Upper lobe of left lung (tissue), 4 donors: ENCODE results near the gene RBMS1.

Source experiments
- POLR2AphosphoS5 ChIP-seq, 2 donors: sonication (generic); formaldehyde crosslinking; IDR thresholded peaks; one replicate each; pipeline ENCODE4 v1.5.1; 2017; ENCODE audit warnings: antibody characterized with exemption in 2 of 2
- TF ChIP-seq, protein P1 (sequence below), 6 experiments: fragments of 450-650 bp in 4 of 6; fragments of 200-600 bp in 2 of 6; sonication (generic) in 2 of 6; IDR thresholded peaks; one replicate each; pipeline ENCODE4 v1.5.1; 2016 to 2019; ENCODE audit warnings: antibody characterized with exemption in 6 of 6

DNA sequence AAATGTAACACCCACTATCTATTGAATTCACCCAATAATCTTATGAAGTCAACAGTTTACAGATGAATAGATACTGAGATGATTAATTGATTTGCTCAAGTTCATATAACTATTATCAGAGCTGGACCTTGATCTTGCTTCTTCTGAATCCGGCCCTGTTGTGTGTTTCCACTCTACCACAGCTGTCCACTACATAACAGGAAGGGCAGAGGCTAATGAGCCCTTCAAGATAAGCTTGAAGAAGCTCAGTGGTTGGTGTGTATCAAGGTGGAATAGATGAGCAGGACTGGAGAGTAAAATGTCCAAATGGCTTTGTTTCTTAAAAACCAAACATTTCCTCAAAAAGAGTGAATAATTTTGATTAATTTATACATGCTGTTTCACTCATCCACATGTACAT is 237.1 kb downstream of the RBMS1 start:
- TF ChIP-seq, protein P1, sequence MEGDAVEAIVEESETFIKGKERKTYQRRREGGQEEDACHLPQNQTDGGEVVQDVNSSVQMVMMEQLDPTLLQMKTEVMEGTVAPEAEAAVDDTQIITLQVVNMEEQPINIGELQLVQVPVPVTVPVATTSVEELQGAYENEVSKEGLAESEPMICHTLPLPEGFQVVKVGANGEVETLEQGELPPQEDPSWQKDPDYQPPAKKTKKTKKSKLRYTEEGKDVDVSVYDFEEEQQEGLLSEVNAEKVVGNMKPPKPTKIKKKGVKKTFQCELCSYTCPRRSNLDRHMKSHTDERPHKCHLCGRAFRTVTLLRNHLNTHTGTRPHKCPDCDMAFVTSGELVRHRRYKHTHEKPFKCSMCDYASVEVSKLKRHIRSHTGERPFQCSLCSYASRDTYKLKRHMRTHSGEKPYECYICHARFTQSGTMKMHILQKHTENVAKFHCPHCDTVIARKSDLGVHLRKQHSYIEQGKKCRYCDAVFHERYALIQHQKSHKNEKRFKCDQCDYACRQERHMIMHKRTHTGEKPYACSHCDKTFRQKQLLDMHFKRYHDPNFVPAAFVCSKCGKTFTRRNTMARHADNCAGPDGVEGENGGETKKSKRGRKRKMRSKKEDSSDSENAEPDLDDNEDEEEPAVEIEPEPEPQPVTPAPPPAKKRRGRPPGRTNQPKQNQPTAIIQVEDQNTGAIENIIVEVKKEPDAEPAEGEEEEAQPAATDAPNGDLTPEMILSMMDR (IDR thresholded peaks at IDR 0.05), result no peak
- TF ChIP-seq POLR2AphosphoS5 (IDR thresholded peaks at IDR 0.05), result no peak
